IPS-NIHi11 (cell line): ENCODE data around the gene BCAR1.

Source experiments
- DNase-seq: peaks from one replicate; pipeline ENCODE4 v3.0.0; 2012; ENCODE audit warnings: mixed read lengths, low spot score

Gene BCAR1

DNA sequence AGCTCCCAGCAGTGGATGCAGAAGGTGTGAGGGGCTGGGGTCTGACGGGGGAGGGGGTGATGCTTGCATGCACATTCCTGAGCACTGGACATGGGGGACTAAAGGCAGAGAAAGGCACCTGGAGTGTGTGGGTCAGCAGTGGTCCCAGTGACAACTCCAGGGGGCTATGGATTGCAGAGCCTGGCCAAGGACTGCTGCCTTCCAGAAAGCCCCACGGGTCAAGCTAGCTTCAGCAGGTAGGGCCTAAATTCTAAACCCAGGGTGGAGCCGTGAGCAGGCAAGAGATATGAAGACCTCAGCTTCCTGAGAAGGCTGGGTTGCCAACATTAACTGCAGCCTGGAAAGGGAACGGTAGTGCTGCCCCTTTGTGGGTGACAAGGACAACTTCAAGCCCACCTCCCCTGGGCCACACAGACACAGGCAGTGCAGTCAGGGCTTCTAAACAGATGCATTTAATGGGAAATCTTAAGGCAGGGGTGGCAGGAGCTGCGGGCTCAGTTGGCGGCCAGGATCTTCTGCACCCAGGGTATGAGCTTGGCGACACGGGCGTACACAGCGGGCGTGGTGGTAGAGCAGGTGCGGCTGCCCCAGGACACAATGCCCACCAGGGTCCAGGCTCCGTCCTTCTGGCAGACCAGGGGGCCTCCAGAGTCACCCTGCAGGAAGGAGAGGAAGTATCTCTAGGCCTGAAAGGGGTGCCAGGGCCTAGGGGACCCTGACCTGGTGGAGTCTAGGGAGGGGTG, 47.6 kb downstream of the BCAR1 start:
- peak; percentile 41 for DNase-seq

DNA sequence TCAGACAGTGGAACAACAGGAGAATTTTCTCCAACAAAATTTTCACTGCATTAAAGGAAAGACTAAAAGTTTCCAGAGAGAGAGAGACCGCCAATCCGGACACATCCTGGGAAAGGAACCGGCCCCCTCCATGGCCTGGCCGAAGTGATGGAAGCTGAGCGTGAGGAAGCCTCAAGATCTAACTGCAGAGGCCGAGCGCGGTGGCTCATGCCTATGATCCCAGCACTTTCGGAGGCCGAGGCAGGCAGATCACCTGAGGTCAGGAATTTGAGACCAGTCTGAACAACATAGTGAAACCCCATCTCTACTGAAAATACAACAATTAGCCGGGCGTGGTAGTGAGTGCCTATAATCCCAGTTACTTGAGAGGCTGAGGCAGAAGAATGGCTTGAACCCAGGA, 48.3 kb downstream of the BCAR1 start:
- no peak for DNase-seq

GRCh38 chr16:75202069-75202590, 49.3 kb downstream of the BCAR1 start:
- no peak for DNase-seq

GRCh38 chr16:75198135-75198600, 53.3 kb downstream of the BCAR1 start:
- no peak for DNase-seq

- DNase-seq, result no peak
Measured at GRCh38 chr16:75197522-75198134, 53.8 kb downstream of the BCAR1 start.

DNA sequence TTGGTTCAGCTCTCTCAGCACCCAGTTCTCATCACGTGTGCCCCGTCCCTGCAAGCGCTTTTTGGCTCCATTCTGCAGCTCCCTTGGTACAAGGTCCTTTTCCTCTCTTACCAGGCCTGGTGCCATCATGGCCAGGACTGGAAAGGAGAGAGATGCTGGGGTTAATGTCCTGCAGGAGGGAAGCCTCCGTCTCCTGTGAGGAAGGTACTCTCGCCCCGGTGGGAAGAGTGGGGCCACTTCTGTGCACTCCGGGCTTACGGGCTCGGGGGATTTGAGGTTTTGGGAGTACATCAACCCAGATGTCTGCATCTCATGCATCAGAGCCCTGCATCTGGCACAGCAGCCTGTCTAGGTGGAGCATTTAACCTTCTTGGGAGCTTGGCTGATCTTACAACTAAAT, 54.6 kb downstream of the BCAR1 start:
- no peak for DNase-seq

- no peak for DNase-seq
Measured at GRCh38 chr16:75195811-75196790, 55.3 kb downstream of the BCAR1 start.

DNA sequence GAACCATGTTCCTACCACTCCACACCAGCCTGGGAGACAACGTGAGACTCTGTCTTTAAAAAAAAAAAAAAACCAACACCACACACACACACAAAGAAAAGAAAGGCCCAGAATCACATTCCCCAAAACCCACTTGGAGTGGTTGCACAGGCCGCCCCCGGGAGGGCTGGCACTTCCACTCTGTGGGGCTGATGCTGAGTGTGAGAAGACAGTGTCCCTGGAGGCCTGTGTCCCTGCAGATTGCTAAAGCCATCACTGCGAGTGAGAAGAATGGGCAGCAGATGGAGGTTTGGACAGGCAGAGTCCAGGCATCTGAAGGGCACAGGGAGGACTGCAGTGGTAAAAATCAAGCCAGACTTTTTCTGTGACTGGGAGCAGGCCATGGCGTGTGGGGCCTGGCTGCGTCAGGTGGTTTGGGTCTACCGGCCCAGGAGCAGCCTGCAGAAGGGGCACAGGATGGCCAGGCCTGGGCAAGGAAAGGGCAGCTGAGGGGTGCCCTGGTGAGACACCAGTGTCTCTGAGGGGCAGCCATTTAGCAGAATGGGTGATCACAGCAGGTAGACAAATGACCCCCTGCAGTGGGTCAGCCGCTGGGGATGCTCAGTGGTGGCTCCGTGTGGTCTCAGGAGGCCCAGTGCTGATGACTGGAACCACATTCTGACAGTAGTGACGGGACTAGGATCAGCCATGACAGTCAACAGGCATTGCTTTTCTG, 57.5 kb downstream of the BCAR1 start:
- no peak for DNase-seq

GRCh38 chr16:75193265-75193650, 58.2 kb downstream of the BCAR1 start:
- DNase-seq, result no peak

- DNase-seq, result no peak
Measured at GRCh38 chr16:75192606-75193264, 58.7 kb downstream of the BCAR1 start.

GRCh38 chr16:75189638-75190245, 61.7 kb downstream of the BCAR1 start:
- DNase-seq, result no peak

DNA sequence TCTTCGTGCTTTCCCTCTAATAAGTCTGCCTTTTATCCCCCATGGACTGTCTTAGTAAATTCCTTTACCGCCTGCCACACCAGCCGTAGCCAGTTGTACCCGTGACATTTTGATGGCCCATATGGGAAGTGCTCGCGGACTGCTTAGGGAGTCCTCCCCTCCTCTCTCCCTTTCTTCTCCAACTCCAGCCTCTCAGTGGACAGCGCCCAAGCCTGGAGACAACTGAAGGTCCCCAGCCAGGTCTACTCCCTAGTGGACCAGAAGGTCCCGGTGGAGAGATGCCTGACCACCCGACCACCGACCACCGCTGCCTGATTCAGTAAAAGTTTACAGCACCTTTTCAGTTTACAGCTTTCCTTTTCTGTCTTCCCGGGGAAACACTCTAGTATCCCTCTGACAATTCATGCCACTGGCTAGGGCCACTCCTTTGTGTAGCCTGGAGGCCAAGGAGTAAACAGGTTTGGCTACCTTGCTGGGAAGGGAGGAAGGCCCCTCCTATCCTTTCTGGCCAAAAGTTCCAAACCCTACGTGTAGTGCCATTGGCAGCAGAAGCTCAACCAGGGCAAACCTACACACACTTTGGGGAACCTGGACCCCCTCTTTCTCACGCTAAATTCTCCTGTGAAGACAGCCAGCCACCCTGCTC, 62.5 kb downstream of the BCAR1 start:
- no peak for DNase-seq

DNA sequence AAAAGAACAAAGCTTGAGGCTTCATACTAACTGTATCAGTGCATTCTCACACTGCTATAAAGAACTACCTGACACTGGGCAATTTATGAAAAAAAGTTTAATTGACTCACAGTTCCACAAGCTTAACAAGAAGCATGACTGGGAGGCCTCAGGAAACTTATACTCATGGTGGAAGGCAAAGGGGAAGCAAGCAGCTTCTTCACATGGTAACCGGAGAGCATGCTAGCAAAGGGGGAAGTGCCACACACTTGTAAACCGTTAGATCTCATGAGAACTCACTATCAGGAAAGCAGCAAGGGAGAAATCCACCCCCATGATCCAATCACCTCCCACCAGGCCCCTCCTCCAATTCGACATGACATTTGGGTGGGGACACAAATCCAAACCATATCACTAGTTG, 69.8 kb downstream of the BCAR1 start:
- DNase-seq, result no peak

DNA sequence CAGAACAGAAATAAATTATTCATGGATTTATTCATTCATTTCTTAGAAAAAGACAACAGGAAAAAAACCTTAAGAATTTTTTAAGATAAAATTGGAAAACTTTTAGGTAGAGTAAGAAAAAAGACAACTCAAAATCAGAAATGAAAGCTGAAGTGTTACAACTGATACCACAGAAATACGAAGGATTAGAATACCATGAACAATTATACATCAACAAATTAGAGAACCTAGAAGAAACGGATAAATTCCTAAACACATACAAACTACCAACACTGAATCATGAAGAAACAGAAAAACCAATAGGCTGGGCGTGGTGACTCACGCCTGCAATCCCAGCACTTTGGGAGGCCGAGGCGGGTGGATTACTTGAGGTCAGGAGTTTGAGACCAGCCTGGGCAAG, 72.2 kb downstream of the BCAR1 start:
- no peak for DNase-seq
